CD4-positive, alpha-beta T cell treated with Interleukin-2 at 100 ng/mL for 4 hours (primary cell): ENCODE measurements around the gene RELB.
A peak's percentile ranks its signal among the peaks of the same experiment; 100 is the strongest.

ENCODE experiments used
- DNase-seq: peaks from one replicate; pipeline ENCODE4 v3.0.0-alpha.2; 2020; ENCODE audit warnings: low spot score

The RELB gene

GRCh38 chr19:45079911-45080370 is 78.7 kb downstream of the RELB start:
- no peak for DNase-seq

GRCh38 chr19:45082170-45082569 is 80.9 kb downstream of the RELB start:
- no peak for DNase-seq

DNA sequence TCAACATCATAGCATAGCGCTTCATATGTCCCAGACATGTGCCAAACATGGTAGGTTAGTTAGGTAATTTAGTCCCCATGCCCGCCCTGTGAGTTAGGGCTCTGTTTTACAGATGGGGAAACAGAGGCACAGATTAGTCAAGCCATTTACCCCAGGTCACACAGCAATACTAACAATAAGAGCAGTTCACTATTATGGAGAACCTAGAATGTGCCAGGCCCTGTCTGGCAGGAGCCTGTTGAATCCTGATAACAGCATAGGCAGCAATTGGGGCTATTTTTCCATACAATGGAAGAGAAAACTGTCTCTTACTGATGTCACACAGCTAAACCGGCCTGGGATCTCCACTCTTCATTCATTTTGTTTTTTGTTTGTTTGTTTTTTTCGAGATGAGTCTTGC is 85.2 kb downstream of the RELB start:
- DNase-seq: no peak

- peak; percentile 83 for DNase-seq
Measured at GRCh38 chr19:45087531-45087930, 86.3 kb downstream of the RELB start.
